GM18519 (cell line): ENCODE results near the gene OSBPL10.
"Not testable (repeated sequence)": the region's sequence is repeated elsewhere in the genome, so short reads cannot be mapped to it uniquely, and the experiment has no call there.

Experiments
- ATAC-seq: cut with Tn5 transposase; IDR thresholded peaks from one replicate; pipeline ENCODE4 v1.9.1; 2021; ENCODE audit warnings: mild to moderate bottlenecking, moderate library complexity; ENCODE audit not compliant: unreplicated experiment, low FRiP score

The OSBPL10 gene

GRCh38 chr3:31785734-31786133, 195.3 kb downstream of the OSBPL10 start:
- ATAC-seq: no peak

- ATAC-seq: no peak
Measured at GRCh38 chr3:31785286-31785685, 195.8 kb downstream of the OSBPL10 start.

- not testable (repeated sequence) for ATAC-seq
Measured at GRCh38 chr3:31783851-31784250, 197.2 kb downstream of the OSBPL10 start.

- not testable (repeated sequence) for ATAC-seq
Measured at GRCh38 chr3:31782306-31782705, 198.8 kb downstream of the OSBPL10 start.

GRCh38 chr3:31779514-31779913, 201.5 kb downstream of the OSBPL10 start:
- ATAC-seq: no peak

GRCh38 chr3:31777887-31778286, 203.2 kb downstream of the OSBPL10 start:
- no peak for ATAC-seq

- ATAC-seq: no peak
Measured at GRCh38 chr3:31777092-31777491, 204.0 kb downstream of the OSBPL10 start.

- no peak for ATAC-seq
Measured at GRCh38 chr3:31776016-31776415, 205.0 kb downstream of the OSBPL10 start.

GRCh38 chr3:31775383-31775782, 205.7 kb downstream of the OSBPL10 start:
- ATAC-seq: no peak

- no peak for ATAC-seq
Measured at GRCh38 chr3:31772758-31773473, 208.1 kb downstream of the OSBPL10 start.

GRCh38 chr3:31772272-31772671, 208.8 kb downstream of the OSBPL10 start:
- no peak for ATAC-seq

GRCh38 chr3:31770822-31771326, 210.2 kb downstream of the OSBPL10 start:
- no peak for ATAC-seq

GRCh38 chr3:31768479-31769125, 212.5 kb downstream of the OSBPL10 start:
- ATAC-seq: no peak

GRCh38 chr3:31767920-31768319, 213.1 kb downstream of the OSBPL10 start:
- ATAC-seq: no peak

- no peak for ATAC-seq
Measured at GRCh38 chr3:31766669-31767068, 214.4 kb downstream of the OSBPL10 start.

GRCh38 chr3:31765871-31766270, 215.2 kb downstream of the OSBPL10 start:
- ATAC-seq: no peak

- no peak for ATAC-seq
Measured at GRCh38 chr3:31763731-31764130, 217.3 kb downstream of the OSBPL10 start.

- no peak for ATAC-seq
Measured at GRCh38 chr3:31762888-31763351, 218.1 kb downstream of the OSBPL10 start.

- no peak for ATAC-seq
Measured at GRCh38 chr3:31762097-31762764, 218.8 kb downstream of the OSBPL10 start.

GRCh38 chr3:31760654-31761053, 220.4 kb downstream of the OSBPL10 start:
- no peak for ATAC-seq

GRCh38 chr3:31758322-31758965, 222.6 kb downstream of the OSBPL10 start:
- no peak for ATAC-seq
